Measurements from ENCODE around the gene KRT35.

The KRT35 gene

GRCh38 chr17:41462705-41463104, 18.2 kb downstream of the KRT35 start:
- no peak for TF ChIP-seq MAX (IDR thresholded peaks at IDR 0.05; ENCODE audit: low read depth, low read length)
- TF ChIP-seq MYC (IDR thresholded peaks at IDR 0.05; ENCODE audit: low read depth, low read length) = no peak
- no peak for TF ChIP-seq CTCF (IDR thresholded peaks at IDR 0.05; ENCODE audit: low read depth, low read length)
- no peak for TF ChIP-seq POLR2A (IDR thresholded peaks at IDR 0.05; ENCODE audit: extremely low read depth, insufficient read length)
- no peak overlapping the region for H3K4me3 ChIP-seq (ENCODE audit: low read depth, low read length)
- DNase-seq (ENCODE audit: low read depth) = no peak

- no peak for DNase-seq (ENCODE audit: low read depth)
- H3K4me3 ChIP-seq (ENCODE audit: low read depth, low read length) = no peak overlapping the region
- TF ChIP-seq CTCF (IDR thresholded peaks at IDR 0.05; ENCODE audit: low read depth, low read length) (no peak), MAX (IDR thresholded peaks at IDR 0.05; ENCODE audit: low read depth, low read length) (no peak), POLR2A (IDR thresholded peaks at IDR 0.05; ENCODE audit: extremely low read depth, insufficient read length) (no peak), MYC (IDR thresholded peaks at IDR 0.05; ENCODE audit: low read depth, low read length) (no peak)
These were observed 23.3 kb downstream of the KRT35 start for GRCh38 chr17:41457676-41458075.

- no peak for TF ChIP-seq POLR2A (IDR thresholded peaks at IDR 0.05; ENCODE audit: extremely low read depth, insufficient read length)
- no peak for TF ChIP-seq CTCF (IDR thresholded peaks at IDR 0.05; ENCODE audit: low read depth, low read length)
- no peak for TF ChIP-seq MYC (IDR thresholded peaks at IDR 0.05; ENCODE audit: low read depth, low read length)
- TF ChIP-seq MAX (IDR thresholded peaks at IDR 0.05; ENCODE audit: low read depth, low read length) = no peak
- DNase-seq (ENCODE audit: low read depth) = no peak
- no peak overlapping the region for H3K4me3 ChIP-seq (ENCODE audit: low read depth, low read length)
These were observed 24.7 kb downstream of the KRT35 start for GRCh38 chr17:41456204-41456603.

GRCh38 chr17:41455236-41455635, 25.7 kb downstream of the KRT35 start:
- TF ChIP-seq MYC (IDR thresholded peaks at IDR 0.05; ENCODE audit: low read depth, low read length) (no peak), MAX (IDR thresholded peaks at IDR 0.05; ENCODE audit: low read depth, low read length) (no peak), POLR2A (IDR thresholded peaks at IDR 0.05; ENCODE audit: extremely low read depth, insufficient read length) (no peak), CTCF (IDR thresholded peaks at IDR 0.05; ENCODE audit: low read depth, low read length) (no peak)
- H3K4me3 ChIP-seq (ENCODE audit: low read depth, low read length) = no peak overlapping the region
- DNase-seq (ENCODE audit: low read depth) = no peak

- DNase-seq (ENCODE audit: low read depth) = no peak
- H3K4me3 ChIP-seq (ENCODE audit: low read depth, low read length) = no peak overlapping the region
- TF ChIP-seq MAX (IDR thresholded peaks at IDR 0.05; ENCODE audit: low read depth, low read length) = no peak
- no peak for TF ChIP-seq POLR2A (IDR thresholded peaks at IDR 0.05; ENCODE audit: extremely low read depth, insufficient read length)
These were observed 27.9 kb downstream of the KRT35 start for GRCh38 chr17:41453066-41453465.

- no peak for DNase-seq (ENCODE audit: low read depth)
- H3K4me3 ChIP-seq (ENCODE audit: low read depth, low read length) = no peak overlapping the region
- no peak for TF ChIP-seq POLR2A (IDR thresholded peaks at IDR 0.05; ENCODE audit: extremely low read depth, insufficient read length)
- no peak for TF ChIP-seq MAX (IDR thresholded peaks at IDR 0.05; ENCODE audit: low read depth, low read length)
- TF ChIP-seq CTCF (IDR thresholded peaks at IDR 0.05; ENCODE audit: low read depth, low read length) = no peak
- no peak for TF ChIP-seq MYC (IDR thresholded peaks at IDR 0.05; ENCODE audit: low read depth, low read length)
These were observed 28.7 kb downstream of the KRT35 start for GRCh38 chr17:41452281-41452680.

Data from NB4 (cell line).